K562 (cell line): Measurements from ENCODE around the gene SPATA33. TPM values are rescaled to one million over a fixed set of nuclear protein-coding genes. Genes with fewer than 3 reads are reported as not detected.

Experiments used
- FOXJ2 ChIP-seq: fragments of 200-800 bp; sonication (Bioruptor generic); IDR thresholded peaks from 2 replicates; pipeline ENCODE4 v1.6.1; 2016; ENCODE audit warnings: missing genetic modification characterization, missing compliant biosample characterization
- KLF13 ChIP-seq: fragments of 450-650 bp; IDR thresholded peaks from 2 replicates; pipeline ENCODE4 v1.6.1; 2016; ENCODE audit warnings: missing genetic modification characterization, low read depth, mild to moderate bottlenecking, missing compliant biosample characterization, moderate library complexity, borderline replicate concordance
- RBM39 ChIP-seq: fragments of 200-400 bp; formaldehyde crosslinking; optimal IDR thresholded peaks from 2 replicates; pipeline ENCODE3; 2018; ENCODE audit warnings: low read depth, low read length
- SMAD4 ChIP-seq: fragments of 250-450 bp; sonication (Bioruptor Pico); conservative IDR thresholded peaks from 2 replicates; pipeline ENCODE4 v1.8.0; 2021; ENCODE audit warnings: inconsistent platforms, mild to moderate bottlenecking, moderate library complexity
- TAF1 ChIP-seq: IDR thresholded peaks from 2 replicates; pipeline ENCODE4 v1.6.1; 2011; ENCODE audit warnings: mild to moderate bottlenecking, low read length, moderate library complexity; ENCODE audit not compliant: insufficient read depth, control insufficient read depth, severe bottlenecking; ENCODE audit errors: extremely low read depth
- TCF7 ChIP-seq: sonication (generic); IDR thresholded peaks from 2 replicates; pipeline ENCODE4 v1.6.1; 2016; ENCODE audit warnings: antibody characterized with exemption, borderline replicate concordance
- ZBTB9 ChIP-seq: fragments of 450-650 bp; formaldehyde crosslinking; IDR thresholded peaks from 2 replicates; pipeline ENCODE4 v1.4.0; 2020; ENCODE audit warnings: mild to moderate bottlenecking, moderate library complexity
- ZNF121 ChIP-seq: sonication (generic); formaldehyde crosslinking; conservative IDR thresholded peaks from 2 replicates; pipeline ENCODE4 v1.8.0; 2022; ENCODE audit warnings: missing genetic modification reagents
- ZNF449 ChIP-seq: fragments of 250-450 bp; sonication (Bioruptor Pico); IDR thresholded peaks from 2 replicates; pipeline ENCODE4 v1.8.0; 2022; ENCODE audit warnings: moderate library complexity, mild to moderate bottlenecking, inconsistent platforms
- ZNF589 ChIP-seq: fragments of 200-800 bp; sonication (Bioruptor generic); IDR thresholded peaks from 2 replicates; pipeline ENCODE4 v1.6.1; 2016; ENCODE audit warnings: low read depth, missing genetic modification characterization, missing compliant biosample characterization
- polyA plus RNA-seq, 8 experiments: library from polyadenylated mRNA; depleted of rRNA in 4 of 8; stranded (reverse) in 5 of 8; unstranded in 3 of 8; fragments of >200 nt; fragmentation: Nextera tagmentation in 2 of 8; fragmentation: Illumina TruSeq in 1 of 8; extraction: Ambion mirVana in 2 of 8; extraction: Trizol in 1 of 8; gene quantifications; 2 replicates each; pipeline versions ENCODE4 v1.2.1 to v1.2.3, GENCODE V29; 2011 to 2014; ENCODE audit warnings: inconsistent platforms in 1 of 8, missing spikeins in 1 of 8
- total RNA-seq, 7 experiments: library from RNA; depleted of rRNA in 6 of 7; stranded (reverse); fragments of >200 nt in 6 of 7; fragmentation: Illumina TruSeq in 2 of 7; extraction: Trizol in 2 of 7; gene quantifications; 2 replicates each; pipeline versions ENCODE4 v1.2.1 to v1.2.3, GENCODE V29; 2011 to 2021; ENCODE audit warnings: low replicate concordance in 1 of 7
- TF ChIP-seq, protein P1 (sequence below), 2 experiments: fragments of 450-650 bp in 1 of 2; sonication (generic) in 1 of 2; formaldehyde crosslinking in 1 of 2; IDR thresholded peaks in 1 of 2; conservative IDR thresholded peaks in 1 of 2; 2 replicates each; pipeline versions ENCODE4 v1.6.1 to v1.8.1; 2016 to 2023; ENCODE audit warnings: mild to moderate bottlenecking in 2 of 2, moderate library complexity in 2 of 2, inconsistent platforms in 1 of 2, missing genetic modification reagents in 1 of 2
- TF ChIP-seq, protein P2 (sequence below): sonication (generic); formaldehyde crosslinking; IDR thresholded peaks from 2 replicates; pipeline ENCODE4 v1.8.0; 2022; ENCODE audit warnings: mild to moderate bottlenecking, missing genetic modification reagents

The SPATA33 gene
- total and polyA plus RNA-seq, 9 of the 15 experiments (the other 6 are each of a cell fraction or from before 2014, with no cell fraction given) = 4.0 to 20.0 (median 11.8) TPM

DNA sequence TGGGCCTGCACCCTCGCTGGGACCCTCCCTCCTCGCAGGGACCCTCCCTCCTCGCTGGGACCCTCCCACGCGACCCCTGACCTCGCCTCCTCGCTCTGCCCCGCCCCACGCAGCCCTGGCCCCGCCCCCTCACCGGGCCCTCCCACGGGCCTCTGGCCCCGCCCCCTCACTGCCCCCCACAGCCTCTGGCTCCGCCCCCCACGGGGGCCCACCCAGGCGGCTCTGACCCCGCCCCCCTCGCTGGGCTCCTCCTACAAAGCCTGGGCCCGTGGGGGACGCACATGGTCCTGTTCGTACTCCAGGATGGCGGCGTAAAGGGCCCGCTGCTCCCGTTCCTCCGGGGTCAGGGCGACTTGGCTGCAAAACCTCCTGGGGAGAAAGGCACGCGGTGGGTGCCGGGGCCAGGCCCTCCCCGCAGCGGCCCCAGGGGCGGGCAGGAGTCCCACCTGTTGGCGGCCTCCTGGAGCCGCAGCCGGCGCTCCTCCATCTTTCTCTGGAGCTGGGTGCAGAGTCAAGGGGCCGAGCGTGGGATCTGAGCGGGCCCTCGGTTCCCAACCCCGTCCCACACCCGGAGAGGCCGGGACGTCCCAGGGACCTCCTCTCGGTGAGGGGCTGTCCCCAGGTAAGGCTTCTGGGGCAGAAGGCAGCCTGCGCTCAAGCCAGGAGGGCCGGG, 54.1 kb downstream of the SPATA33 start (continued):
- TF ChIP-seq SMAD4 (CRISPR knock-in tag) (peak; percentile 20; the same call in 1 of the 2 replicates), KLF13 (no peak), ZNF589 (no peak), FOXJ2 (tag) (no peak), ZNF121 (no peak), RBM39 (no peak), ZBTB9 (CRISPR knock-in tag) (peak; percentile 50; the same call in 1 of the 2 replicates), ZNF449 (CRISPR knock-in tag) (no peak), TAF1 (peak; percentile 79), TCF7 (no peak)
- TF ChIP-seq, protein P1, sequence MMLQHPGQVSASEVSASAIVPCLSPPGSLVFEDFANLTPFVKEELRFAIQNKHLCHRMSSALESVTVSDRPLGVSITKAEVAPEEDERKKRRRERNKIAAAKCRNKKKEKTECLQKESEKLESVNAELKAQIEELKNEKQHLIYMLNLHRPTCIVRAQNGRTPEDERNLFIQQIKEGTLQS (IDR thresholded peaks at IDR 0.05) = no peak
- TF ChIP-seq, protein P1 (CRISPR knock-in tag; conservative IDR thresholded peaks at IDR 0.05) = no peak
- TF ChIP-seq, protein P2, sequence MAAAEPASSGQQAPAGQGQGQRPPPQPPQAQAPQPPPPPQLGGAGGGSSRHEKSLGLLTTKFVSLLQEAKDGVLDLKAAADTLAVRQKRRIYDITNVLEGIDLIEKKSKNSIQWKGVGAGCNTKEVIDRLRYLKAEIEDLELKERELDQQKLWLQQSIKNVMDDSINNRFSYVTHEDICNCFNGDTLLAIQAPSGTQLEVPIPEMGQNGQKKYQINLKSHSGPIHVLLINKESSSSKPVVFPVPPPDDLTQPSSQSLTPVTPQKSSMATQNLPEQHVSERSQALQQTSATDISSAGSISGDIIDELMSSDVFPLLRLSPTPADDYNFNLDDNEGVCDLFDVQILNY (CRISPR knock-in tag) = no peak
